IPS-15b (cell line): ENCODE data around the gene ZNF831.

Experiments used
- H3K27me3 ChIP-seq: one replicate; pipeline ENCODE4 v1.6.1; 2013; ENCODE audit warnings: low read length; ENCODE audit not compliant: control insufficient read depth, insufficient read depth
- H3K36me3 ChIP-seq: one replicate; pipeline ENCODE4 v1.6.1; 2013; ENCODE audit warnings: low read length; ENCODE audit not compliant: control insufficient read depth, insufficient read depth
- H3K4me1 ChIP-seq: one replicate; pipeline ENCODE4 v1.6.1; 2013; ENCODE audit warnings: mild to moderate bottlenecking, low read length; ENCODE audit not compliant: control insufficient read depth, insufficient read depth
- H3K4me3 ChIP-seq: one replicate; pipeline ENCODE4 v1.5.1; 2013; ENCODE audit warnings: low read depth, low read length
- H3K9ac ChIP-seq: one replicate; pipeline ENCODE4 v1.6.1; 2013; ENCODE audit warnings: low read depth, mild to moderate bottlenecking, low read length
- H3K9me3 ChIP-seq: one replicate; pipeline ENCODE4 v1.6.1; 2013; ENCODE audit warnings: mild to moderate bottlenecking, low read length; ENCODE audit not compliant: control insufficient read depth, insufficient read depth

The ZNF831 gene

GRCh38 chr20:59160389-59161115 is 3.1 kb upstream of the ZNF831 start:
- Histone ChIP-seq H3K36me3 (no peaks in the 10 kb centered on the region), H3K27me3 (no peaks in the 10 kb centered on the region), H3K4me1 (no peaks in the 10 kb centered on the region), H3K4me3 (no peak overlapping the region), H3K9ac (no peak overlapping the region), H3K9me3 (no peaks in the 10 kb centered on the region)

- no peaks in the 10 kb centered on the region for H3K9me3 ChIP-seq
- H3K4me3 ChIP-seq: no peak overlapping the region
- H3K36me3 ChIP-seq: no peaks in the 10 kb centered on the region
- no peak overlapping the region for H3K9ac ChIP-seq
- no peaks in the 10 kb centered on the region for H3K4me1 ChIP-seq
- no peaks in the 10 kb centered on the region for H3K27me3 ChIP-seq
Measured at GRCh38 chr20:59161721-59162120, 1.9 kb upstream of the ZNF831 start.

GRCh38 chr20:59164686-59165391 is 1.2 kb downstream of the ZNF831 start:
- no peak overlapping the region for H3K4me3 ChIP-seq
- H3K27me3 ChIP-seq: no peaks in the 10 kb centered on the region
- no peaks in the 10 kb centered on the region for H3K36me3 ChIP-seq
- H3K4me1 ChIP-seq: no peaks in the 10 kb centered on the region
- no peak overlapping the region for H3K9ac ChIP-seq
- H3K9me3 ChIP-seq: no peaks in the 10 kb centered on the region

- Histone ChIP-seq H3K4me3 (no peak overlapping the region), H3K4me1 (no peaks in the 10 kb centered on the region), H3K9ac (no peak overlapping the region), H3K9me3 (no peaks in the 10 kb centered on the region), H3K36me3 (no peaks in the 10 kb centered on the region), H3K27me3 (no peaks in the 10 kb centered on the region)
Measured at GRCh38 chr20:59165396-59165795, 1.8 kb downstream of the ZNF831 start.

- H3K4me3 ChIP-seq: no peak overlapping the region
- H3K27me3 ChIP-seq: no peaks in the 10 kb centered on the region
- H3K9me3 ChIP-seq: no peaks in the 10 kb centered on the region
- no peak overlapping the region for H3K9ac ChIP-seq
- H3K36me3 ChIP-seq: no peaks in the 10 kb centered on the region
- no peaks in the 10 kb centered on the region for H3K4me1 ChIP-seq
Measured at GRCh38 chr20:59165891-59166709, 2.5 kb downstream of the ZNF831 start.

GRCh38 chr20:59170406-59171349 is 7.1 kb downstream of the ZNF831 start:
- Histone ChIP-seq H3K27me3 (no peaks in the 10 kb centered on the region), H3K4me1 (no peaks in the 10 kb centered on the region), H3K9me3 (no peaks in the 10 kb centered on the region), H3K4me3 (no peak overlapping the region), H3K36me3 (no peaks in the 10 kb centered on the region), H3K9ac (no peak overlapping the region)

GRCh38 chr20:59171986-59172385 is 8.4 kb downstream of the ZNF831 start:
- Histone ChIP-seq H3K4me3 (no peak overlapping the region), H3K4me1 (no peaks in the 10 kb centered on the region), H3K27me3 (no peaks in the 10 kb centered on the region), H3K9ac (no peak overlapping the region), H3K9me3 (no peaks in the 10 kb centered on the region), H3K36me3 (no peaks in the 10 kb centered on the region)

- no peaks in the 10 kb centered on the region for H3K4me1 ChIP-seq
- H3K9me3 ChIP-seq: no peaks in the 10 kb centered on the region
- no peak overlapping the region for H3K4me3 ChIP-seq
- no peak overlapping the region for H3K9ac ChIP-seq
- H3K27me3 ChIP-seq: no peaks in the 10 kb centered on the region
- no peaks in the 10 kb centered on the region for H3K36me3 ChIP-seq
Measured at GRCh38 chr20:59173938-59174491, 10.4 kb downstream of the ZNF831 start.

GRCh38 chr20:59175002-59175401 is 11.4 kb downstream of the ZNF831 start:
- Histone ChIP-seq H3K27me3 (no peaks in the 10 kb centered on the region), H3K4me1 (no peaks in the 10 kb centered on the region), H3K4me3 (no peak overlapping the region), H3K9ac (no peak overlapping the region), H3K9me3 (no peaks in the 10 kb centered on the region), H3K36me3 (no peaks in the 10 kb centered on the region)

GRCh38 chr20:59175861-59176260 is 12.2 kb downstream of the ZNF831 start:
- no peak overlapping the region for H3K4me3 ChIP-seq
- no peaks in the 10 kb centered on the region for H3K4me1 ChIP-seq
- no peaks in the 10 kb centered on the region for H3K9me3 ChIP-seq
- no peak overlapping the region for H3K9ac ChIP-seq
- no peaks in the 10 kb centered on the region for H3K27me3 ChIP-seq
- no peaks in the 10 kb centered on the region for H3K36me3 ChIP-seq

- Histone ChIP-seq H3K9ac (no peak overlapping the region), H3K4me3 (no peak overlapping the region), H3K36me3 (no peaks in the 10 kb centered on the region), H3K4me1 (no peaks in the 10 kb centered on the region), H3K9me3 (no peaks in the 10 kb centered on the region), H3K27me3 (no peaks in the 10 kb centered on the region)
Measured at GRCh38 chr20:59176812-59177211, 13.2 kb downstream of the ZNF831 start.
